ENCODE data around the gene RPS6KB2. TPM values are rescaled to one million over a fixed set of nuclear protein-coding genes. Genes with fewer than 3 reads are reported as not detected.
A peak's percentile ranks its signal among the peaks of the same experiment; 100 is the strongest.

The RPS6KB2 gene
- total and polyA plus RNA-seq, 9 of the 15 experiments (the other 6 are each of a cell fraction or from before 2014, with no cell fraction given), result 0.42 to 122 (median 82.6) TPM

GRCh38 chr11:67429038-67429668 is 859 bp downstream of the RPS6KB2 start (continued):
- TF ChIP-seq MAX (CRISPR knock-in tag; IDR thresholded peaks at IDR 0.05) (0 out of 2 replicates have a peak, but pooled peaks have one; percentile 25), HBP1 (CRISPR knock-in tag; IDR thresholded peaks at IDR 0.05) (no peak), KLF1 (tag; IDR thresholded peaks at IDR 0.05) (no peak), ZBTB7A (IDR thresholded peaks at IDR 0.05; ENCODE audit: borderline replicate concordance, control insufficient read depth, low read depth, low read length) (0 out of 2 replicates have a peak, but pooled peaks have one; percentile 33), SRF (CRISPR knock-in tag; IDR thresholded peaks at IDR 0.05) (no peak)

GRCh38 chr11:67429722-67430121 is 1.4 kb downstream of the RPS6KB2 start:
- peaks cover 55% of the 10 kb centered on the region; the same call in 2 of the 3 replicates for H3K36me3 ChIP-seq (ENCODE audit: control insufficient read depth, insufficient read depth, low read length)
- no peaks in the 10 kb centered on the region for H3K9me3 ChIP-seq (replicated peaks; ENCODE audit: control insufficient read depth, insufficient read depth, low read depth, low read length)
- POLR2A ChIA-PET, result interaction anchor here (3.6 kb wide), 1 partner anchor 8 kb away, joined by 21 read pairs; the partner anchor contains the start of gene PTPRCAP
- no peak overlapping the region for H2AFZ ChIP-seq (ENCODE audit: low read depth, low read length)
- no peak overlapping the region for H3K27ac ChIP-seq (ENCODE audit: extremely low read depth, low read depth, low read length)
- H3K9ac ChIP-seq (ENCODE audit: insufficient read depth in 1 of 2, low read depth in 2 of 2, low read length in 2 of 2), result peak overlapping the region; percentile 91 to 97; a peak in 2 of 4 replicates
- peaks cover 25% of the 10 kb centered on the region for H3K79me2 ChIP-seq (ENCODE audit: control insufficient read depth, insufficient read depth, low read length)
- peak overlapping the region; percentile 83; the same call in 1 of the 2 replicates for H3K4me3 ChIP-seq
- peaks cover 4% of the 10 kb centered on the region for H3K9me1 ChIP-seq (ENCODE audit: control insufficient read depth, insufficient read depth, low read length)
- CTCF ChIA-PET (ENCODE audit: low intra/inter-chr PET ratio), result interaction anchor here (1.6 kb wide), 1 partner anchor 29 kb away, joined by 3 read pairs; no protein-coding TSS in a partner anchor
- ATAC-seq (no peak), FAIRE-seq (no peak), DNase-seq (ENCODE audit: extremely low read depth in 1 of 4, low spot score in 3 of 4) (no peak)
- in situ Hi-C loops (cut with MboI) (no loop called here), intact Hi-C loops (cut with micrococcal nuclease) (loop anchor here (5.0 kb wide), 1 partner anchor 78 kb away; the partner anchor contains the start of genes CDK2AP2 and PITPNM1)
- no peaks in the 10 kb centered on the region for H3K27me3 ChIP-seq (ENCODE audit: control insufficient read depth in 2 of 2, insufficient read depth in 2 of 2, low read length in 2 of 2)
- no peak for TF ChIP-seq ZNF347 (CRISPR knock-in tag; IDR thresholded peaks at IDR 0.05; ENCODE audit: low read depth)
- peak; percentile 81 for TF ChIP-seq NFIC (IDR thresholded peaks at IDR 0.05)
- peaks cover 9 to 43% of the 10 kb centered on the region in 2 experiments; a peak in 4 of 5 replicates for H3K4me1 ChIP-seq (replicated peaks in 1 of 2; ENCODE audit: control insufficient read depth in 2 of 2, insufficient read depth in 2 of 2, low read length in 2 of 2)
- no peaks in the 10 kb centered on the region for H4K20me1 ChIP-seq (replicated peaks; ENCODE audit: control insufficient read depth, insufficient read depth, low read length)
- 68% methylated on average over 11 of the region's 11 CpGs for WGBS (ENCODE audit: insufficient coverage, low coverage, missing lambda C conversion rate)
- peak overlapping the region; percentile 93 for H3K4me2 ChIP-seq (ENCODE audit: insufficient read depth, low read length)
- no TSS peak for BruUV-seq (replicated peaks)

Measured in K562 (cell line).